Mesodermal cell (in vitro differentiated cells): ENCODE data around the gene PCDHB1. TPM values are rescaled to one million over a fixed set of nuclear protein-coding genes. Genes with fewer than 3 reads are reported as not detected.

Experiments used
- H3K27ac ChIP-seq: 2 replicates; pipeline ENCODE4 v1.7.0; 2013; ENCODE audit warnings: mild to moderate bottlenecking, low read depth, low read length, moderate library complexity; ENCODE audit not compliant: severe bottlenecking
- H3K36me3 ChIP-seq: 2 replicates; pipeline ENCODE4 v1.7.1; 2013; ENCODE audit warnings: mild to moderate bottlenecking, low read length, moderate library complexity; ENCODE audit not compliant: control insufficient read depth, insufficient read depth
- H3K4me1 ChIP-seq: one replicate; pipeline ENCODE4 v1.7.1; 2013; ENCODE audit warnings: mild to moderate bottlenecking, low read length; ENCODE audit not compliant: insufficient read depth, control insufficient read depth, poor library complexity, severe bottlenecking
- H3K4me3 ChIP-seq: 2 replicates; pipeline ENCODE4 v1.7.0; 2013; ENCODE audit warnings: low read length, control low read depth, mild to moderate bottlenecking; ENCODE audit not compliant: insufficient read depth, poor library complexity, severe bottlenecking; ENCODE audit errors: extremely low read depth
- H3K9me3 ChIP-seq: 2 replicates; pipeline ENCODE4 v1.7.1; 2013; ENCODE audit warnings: mild to moderate bottlenecking, low read length, moderate library complexity; ENCODE audit not compliant: control insufficient read depth
- WGBS, 2 experiments: methylation state at CpG; one replicate each; pipeline ENCODE4 v1.1.5; 2013; ENCODE audit warnings: missing lambda C conversion rate in 2 of 2; ENCODE audit not compliant: insufficient coverage in 2 of 2; 5-methylcytosine and 5-hydroxymethylcytosine counted together
- polyA plus RNA-seq, 2 experiments: library from polyadenylated mRNA; stranded (reverse); fragments of 50-300 nt; gene quantifications; one replicate each; pipeline ENCODE4 v1.2.3, GENCODE V29; 2013

Gene PCDHB1, protein sequence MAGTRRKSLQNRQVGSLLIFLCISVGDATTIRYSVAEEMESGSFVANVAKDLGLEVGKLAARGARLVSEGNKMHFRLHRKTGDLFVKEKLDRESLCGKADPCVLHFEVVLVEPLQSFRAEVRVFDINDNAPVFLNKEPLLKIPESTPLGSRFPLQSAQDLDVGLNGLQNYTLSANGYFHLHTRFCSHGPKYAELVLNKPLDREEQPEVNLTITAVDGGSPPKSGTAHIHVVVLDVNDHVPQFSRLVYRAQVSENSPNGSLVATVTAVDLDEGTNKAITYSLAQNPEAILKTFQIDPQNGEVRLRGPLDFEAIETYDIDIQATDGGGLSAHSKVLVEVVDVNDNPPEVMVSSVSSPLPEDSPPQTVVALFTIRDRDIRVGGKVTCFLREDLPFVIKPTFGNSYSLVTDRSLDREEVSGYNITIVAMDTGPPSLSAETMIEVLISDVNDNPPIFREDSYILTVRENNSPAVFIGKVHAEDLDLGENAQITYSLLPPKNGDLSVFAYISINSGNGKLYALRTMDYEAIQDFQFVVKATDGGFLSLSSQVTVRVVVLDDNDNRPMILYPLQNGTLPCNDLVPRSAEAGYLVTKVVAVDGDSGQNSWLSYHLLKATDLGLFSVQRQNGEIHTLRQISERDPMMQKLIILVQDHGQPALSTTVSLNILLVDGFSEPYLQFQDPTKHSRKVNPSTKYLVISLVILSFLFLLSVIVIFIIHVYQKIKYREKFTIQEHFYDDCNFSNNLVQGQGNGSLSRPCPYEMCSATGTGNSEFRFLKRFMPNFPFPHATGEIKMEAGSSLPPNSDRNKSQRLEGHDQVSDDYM
- not detected for polyA plus RNA-seq (2013, experiment 1 of 2)
- polyA plus RNA-seq (2013, experiment 2 of 2): not detected

DNA sequence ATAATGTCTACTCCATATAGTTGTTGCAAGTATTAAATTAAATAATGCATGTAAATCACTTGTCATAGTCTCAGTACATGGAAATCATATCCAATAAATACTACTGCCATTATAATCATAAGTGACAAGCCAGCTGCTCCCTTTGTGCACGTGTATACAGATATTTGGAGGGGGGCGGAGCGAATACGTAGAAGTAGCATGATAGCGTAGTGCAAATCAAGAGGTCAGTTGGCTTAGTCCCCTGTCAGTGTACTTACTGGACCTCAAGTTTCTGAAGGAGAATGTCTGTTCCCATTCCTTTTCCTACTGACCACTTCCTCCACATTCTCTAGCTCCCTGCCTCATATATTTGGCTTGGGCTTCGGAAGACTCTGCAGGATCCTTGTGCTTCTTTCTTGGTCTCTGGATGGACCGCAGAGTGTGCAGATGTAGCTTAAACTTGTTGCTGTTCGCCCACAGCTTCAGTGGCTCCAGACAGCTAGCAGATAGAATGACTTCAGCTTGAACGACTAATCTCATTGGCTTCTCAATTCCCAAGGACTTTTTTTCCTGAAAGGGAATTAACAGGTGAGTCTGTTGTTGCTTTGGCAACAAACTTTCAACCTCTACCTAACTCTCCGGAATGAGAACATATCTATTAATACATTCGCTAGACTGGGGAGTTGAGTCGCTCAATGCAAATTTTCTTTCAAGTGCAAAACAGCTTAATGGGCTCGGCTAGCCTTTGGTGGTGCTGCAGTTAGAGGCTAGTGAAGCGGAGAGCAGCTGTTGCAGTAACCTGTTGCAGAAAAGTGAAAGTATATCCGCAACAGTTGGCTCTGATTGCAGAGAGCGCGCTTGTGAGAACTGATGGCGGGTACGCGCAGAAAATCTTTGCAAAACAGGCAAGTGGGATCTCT lies at the start of gene PCDHB1:
Gene PCDHB1, plus strand, starts transcription at position 753 of the 899 bp plus-strand sequence. Its CDS starts 97 bp downstream, at position 850.
- H3K9me3 ChIP-seq: peaks cover 3% of the 10 kb centered on the region
- H3K27ac ChIP-seq: no peak within 1 kb of the TSS
- no peaks in the 10 kb centered on the region for H3K36me3 ChIP-seq
- H3K4me1 ChIP-seq: peaks cover 6% of the 10 kb centered on the region
- 6 to 13% methylated on average over 11 to 19 of the region's 20 CpGs for WGBS, 2 experiments
- peak within 1 kb of the TSS; percentile 44 for H3K4me3 ChIP-seq

DNA sequence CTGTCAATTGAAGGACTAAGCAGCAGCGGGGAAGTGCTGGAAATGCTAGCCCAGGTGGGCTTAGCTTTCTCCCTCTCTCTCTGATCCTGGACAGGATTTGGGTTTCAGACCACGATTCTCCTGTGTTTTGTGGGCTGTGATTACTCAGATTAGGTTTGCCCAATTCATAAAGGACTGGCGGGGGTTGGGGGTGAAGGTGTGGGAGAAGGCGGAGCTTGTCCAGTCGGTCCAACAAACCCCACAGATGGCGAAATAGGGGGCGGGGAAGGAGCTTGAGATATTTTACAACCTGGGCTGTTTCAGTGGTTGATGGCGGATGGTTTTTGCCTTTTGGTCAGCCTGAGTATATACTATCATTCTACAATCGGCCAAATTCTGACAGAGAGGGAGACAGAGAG lies 49.7 kb upstream of the PCDHB1 start:
- 2 to 8% methylated on average over 5 to 7 of the region's 9 CpGs for WGBS, 2 experiments
- Histone ChIP-seq H3K4me3 (peak overlapping the region; percentile 38), H3K4me1 (peaks cover 24% of the 10 kb centered on the region), H3K36me3 (no peaks in the 10 kb centered on the region), H3K9me3 (no peaks in the 10 kb centered on the region), H3K27ac (peak overlapping the region; percentile 86)

DNA sequence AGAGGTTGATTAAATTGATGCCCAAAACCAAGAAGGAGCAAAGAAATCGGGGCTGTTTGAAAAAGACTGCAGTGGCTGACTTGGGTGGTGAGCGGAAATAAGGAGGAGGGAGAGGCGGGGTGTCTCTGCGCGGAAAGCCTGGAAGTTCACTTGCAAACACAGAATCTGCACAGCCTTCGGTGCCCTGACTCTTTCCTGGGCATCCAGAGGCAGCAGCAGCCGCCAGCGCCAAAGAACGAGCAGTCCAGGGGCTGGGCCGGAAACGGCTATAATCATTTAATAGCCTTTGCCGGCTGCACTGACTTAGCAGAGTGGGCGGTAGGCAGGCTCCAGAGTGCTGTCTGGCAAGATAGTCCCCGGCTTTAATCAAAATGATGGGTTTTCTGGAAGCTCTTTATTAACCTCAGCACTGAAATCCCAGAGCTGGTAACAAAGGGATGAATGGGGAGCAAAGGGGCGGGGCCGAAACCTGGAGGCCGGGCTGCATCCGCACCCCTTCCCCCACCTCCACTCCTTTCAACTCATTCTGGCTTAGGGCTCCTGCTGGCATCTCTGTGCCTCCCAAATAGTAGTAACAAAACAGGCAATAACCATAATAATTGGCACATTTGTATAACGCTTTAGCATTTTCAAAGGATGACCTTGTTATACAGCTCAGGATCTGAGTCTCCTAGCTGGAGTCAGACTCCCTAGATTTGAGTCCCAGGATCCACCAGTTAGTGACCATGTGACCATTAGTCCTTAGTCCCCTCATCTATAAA lies 49.1 kb upstream of the PCDHB1 start:
- 1 to 5% methylated on average over 15 of the region's 19 CpGs for WGBS, 2 experiments
- Histone ChIP-seq H3K4me3 (peak overlapping the region; percentile 38), H3K27ac (peak overlapping the region; percentile 86), H3K36me3 (no peaks in the 10 kb centered on the region), H3K4me1 (peaks cover 24% of the 10 kb centered on the region), H3K9me3 (no peaks in the 10 kb centered on the region)

DNA sequence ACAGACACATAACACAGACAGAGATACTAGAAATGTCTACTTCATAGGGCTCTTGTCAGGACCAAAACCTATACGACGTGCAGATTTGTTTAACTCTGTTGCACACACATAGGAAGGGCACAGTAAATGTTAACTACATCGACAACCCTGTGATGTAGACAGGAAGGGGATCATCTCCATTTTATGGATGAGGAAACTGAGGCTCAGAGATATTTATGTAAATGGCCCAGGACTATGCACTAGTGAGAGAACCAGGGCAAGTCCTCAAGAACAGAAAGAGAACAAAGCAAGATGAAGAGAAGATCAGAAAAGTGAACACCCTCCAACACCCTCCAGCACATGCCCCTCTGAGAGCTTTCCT lies 48.6 kb upstream of the PCDHB1 start:
- Histone ChIP-seq H3K36me3 (no peaks in the 10 kb centered on the region), H3K27ac (peak overlapping the region; percentile 86), H3K4me1 (peaks cover 24% of the 10 kb centered on the region), H3K4me3 (no peak overlapping the region), H3K9me3 (no peaks in the 10 kb centered on the region)
- WGBS, 2 experiments: 27 to 57% methylated on average over 1 to 3 of the region's 3 CpGs

DNA sequence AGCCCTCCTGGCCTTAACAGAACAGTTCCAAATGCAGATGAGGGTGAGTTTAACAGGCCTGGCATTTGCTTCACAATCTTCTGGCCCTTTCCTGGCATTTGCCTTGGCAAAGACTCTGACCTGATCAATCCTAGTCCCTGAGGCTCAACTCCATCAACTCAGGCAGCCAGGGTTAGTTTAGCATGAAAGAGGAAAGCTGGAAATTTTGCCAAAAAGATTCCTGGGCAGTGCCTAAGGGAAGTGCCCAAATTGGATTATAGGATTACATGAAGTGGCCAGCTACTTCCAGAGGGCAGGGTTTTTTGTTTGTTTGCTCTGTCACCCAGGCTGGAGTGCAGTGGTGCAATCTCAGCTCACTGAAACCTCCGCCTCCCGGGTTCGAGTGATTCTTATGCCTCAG lies 48.1 kb upstream of the PCDHB1 start:
- no peaks in the 10 kb centered on the region for H3K36me3 ChIP-seq
- peaks cover 24% of the 10 kb centered on the region for H3K4me1 ChIP-seq
- H3K27ac ChIP-seq: no peak overlapping the region
- no peaks in the 10 kb centered on the region for H3K9me3 ChIP-seq
- H3K4me3 ChIP-seq: no peak overlapping the region
- WGBS, 2 experiments: 90 to 97% methylated on average over 3 of the region's 3 CpGs

DNA sequence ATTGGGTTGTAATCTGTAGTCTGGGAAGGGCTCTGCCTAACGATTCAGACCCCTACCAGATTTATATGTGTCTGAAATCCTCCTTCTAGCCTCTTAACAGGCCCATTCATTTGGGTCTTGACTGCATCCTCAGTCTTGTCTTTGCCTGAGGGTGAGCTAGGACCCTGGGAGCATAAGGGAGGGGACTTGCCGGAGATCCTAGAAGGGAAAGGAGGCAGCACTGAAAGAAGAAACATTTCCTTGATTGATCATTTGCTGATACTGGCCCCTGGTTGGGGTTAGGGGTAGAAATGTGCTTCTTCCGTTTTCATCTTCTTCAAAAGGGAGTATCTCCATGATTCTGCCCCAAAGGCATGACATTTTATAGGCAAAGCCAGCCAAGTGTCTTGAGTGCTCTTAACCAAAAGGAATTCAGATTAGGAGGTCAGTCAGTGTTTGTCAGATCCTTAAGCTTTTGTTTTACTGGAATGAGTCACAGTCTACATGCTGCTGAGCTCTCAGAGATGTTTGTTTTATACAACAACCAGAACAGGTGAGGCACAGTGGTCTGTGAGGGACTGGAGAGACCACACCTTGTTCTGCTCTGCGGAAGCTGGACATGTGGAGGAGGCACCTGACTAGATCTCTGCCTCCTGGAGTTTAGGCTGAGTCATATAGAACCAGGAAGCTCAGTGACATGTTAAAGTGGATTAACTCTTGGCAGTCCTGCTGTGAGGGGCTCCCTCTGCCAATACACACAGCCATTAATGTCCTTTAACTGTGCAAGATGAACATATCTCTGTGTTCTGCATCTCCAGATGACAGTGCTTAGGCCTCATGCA lies 47.2 kb upstream of the PCDHB1 start:
- Histone ChIP-seq H3K9me3 (no peaks in the 10 kb centered on the region), H3K27ac (peak overlapping the region; percentile 65), H3K4me1 (peaks cover 24% of the 10 kb centered on the region), H3K36me3 (peaks cover under 1% of the 10 kb centered on the region), H3K4me3 (no peak overlapping the region)
- 0 to 35% methylated on average over 1 to 2 of the region's 4 CpGs for WGBS, 2 experiments

DNA sequence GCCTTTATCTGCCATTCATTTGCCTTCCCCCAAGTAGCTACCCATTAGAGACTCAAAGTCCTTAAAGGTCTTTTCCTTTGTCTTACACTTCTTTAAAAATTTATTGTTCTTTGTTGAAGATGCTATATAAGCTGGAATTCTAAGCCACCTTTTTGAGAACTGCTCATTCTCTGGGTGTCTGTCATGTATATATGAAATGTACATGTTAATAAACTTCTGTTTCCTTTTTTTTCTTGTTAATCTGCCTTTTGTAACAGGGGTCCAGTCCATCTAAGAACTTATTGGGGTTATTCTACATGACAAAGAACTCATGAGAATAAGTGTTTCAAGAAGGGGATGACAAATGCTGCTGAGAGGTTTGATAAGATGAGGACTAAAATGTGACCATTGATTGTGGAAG lies 43.4 kb upstream of the PCDHB1 start:
- no peak overlapping the region for H3K27ac ChIP-seq
- peaks cover 4% of the 10 kb centered on the region for H3K36me3 ChIP-seq
- no peaks in the 10 kb centered on the region for H3K9me3 ChIP-seq
- H3K4me1 ChIP-seq: peaks cover 15% of the 10 kb centered on the region
- no peak overlapping the region for H3K4me3 ChIP-seq

DNA sequence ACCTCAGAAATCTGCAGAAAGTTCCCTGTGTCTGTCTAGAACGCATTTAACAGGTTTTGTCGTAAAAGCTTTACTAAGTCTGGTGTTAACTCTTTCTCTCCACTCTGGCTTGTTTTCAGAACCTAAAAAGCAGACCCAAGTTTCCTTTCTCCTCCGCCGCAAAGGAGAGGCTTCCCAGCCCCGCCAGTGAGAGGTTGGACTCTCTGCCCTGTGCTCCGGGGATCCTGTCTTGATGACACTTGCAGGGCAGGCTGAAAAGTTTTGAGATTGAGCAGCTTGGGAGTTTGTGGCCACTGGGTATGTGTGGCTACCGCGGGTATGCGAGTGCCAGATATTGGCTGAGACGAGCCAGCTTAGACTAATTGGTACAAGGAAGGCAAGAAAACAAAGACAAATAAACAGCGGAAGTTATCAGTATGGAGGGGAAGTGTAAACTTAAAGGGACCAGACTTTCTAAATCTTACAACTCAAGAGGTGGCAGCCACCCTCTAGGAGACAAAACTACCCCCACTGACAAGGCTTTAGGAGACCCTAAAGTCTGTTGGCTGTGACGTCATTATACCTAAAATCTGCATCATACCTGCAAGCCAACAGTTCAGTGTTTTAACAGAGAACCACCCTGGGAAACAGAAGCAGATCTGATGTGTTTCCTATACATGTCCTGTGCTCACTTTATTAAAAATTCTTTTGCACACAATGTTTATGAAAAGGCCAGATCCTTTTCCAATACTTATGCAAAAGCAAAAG lies 41.0 kb upstream of the PCDHB1 start:
- Histone ChIP-seq H3K36me3 (peaks cover 4% of the 10 kb centered on the region), H3K9me3 (no peaks in the 10 kb centered on the region), H3K27ac (no peak overlapping the region), H3K4me1 (no peaks in the 10 kb centered on the region), H3K4me3 (no peak overlapping the region)
- 88 to 90% methylated on average over 4 to 9 of the region's 12 CpGs for WGBS, 2 experiments

DNA sequence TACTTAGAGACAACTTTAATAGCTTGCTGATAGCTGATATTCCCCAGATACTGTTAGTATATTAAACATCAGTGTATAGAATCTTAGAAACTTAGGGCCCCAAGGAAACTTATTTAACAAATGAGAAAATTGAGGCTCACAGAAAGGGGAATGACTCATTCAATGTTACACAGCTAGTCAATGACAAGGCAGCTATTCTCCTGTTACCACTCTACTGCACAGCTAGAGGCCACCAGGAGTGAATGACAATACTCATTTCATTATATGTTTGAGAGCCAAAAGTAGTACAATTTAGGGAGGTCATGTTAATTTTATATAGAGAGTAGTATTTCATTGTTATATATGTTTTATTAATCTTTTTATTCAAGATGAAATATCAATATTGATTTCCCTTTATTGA lies 33.2 kb upstream of the PCDHB1 start:
- Histone ChIP-seq H3K36me3 (no peaks in the 10 kb centered on the region), H3K9me3 (no peaks in the 10 kb centered on the region), H3K27ac (no peak overlapping the region)

More for the DNA sequence above, 33.2 kb upstream of the PCDHB1 start:
- Histone ChIP-seq H3K4me3 (no peak overlapping the region), H3K4me1 (no peaks in the 10 kb centered on the region)
